Glutamatergic neuron (in vitro differentiated cells): ENCODE results near the gene C10orf53. TPM values are rescaled to one million over a fixed set of nuclear protein-coding genes. Genes with fewer than 3 reads are reported as not detected.

ENCODE experiments used
- DNase-seq: peaks from one replicate; pipeline ENCODE4 v3.0.0; 2022
- H3K27ac Mint-ChIP-seq: one replicate; pipeline ENCODE4 v1.8.0; 2020; ENCODE audit warnings: mild to moderate bottlenecking, mixed read lengths, inconsistent platforms; ENCODE audit not compliant: unreplicated experiment
- H3K27me3 Mint-ChIP-seq: one replicate; pipeline ENCODE4 v1.8.0; 2020; ENCODE audit warnings: mild to moderate bottlenecking, moderate library complexity, mixed read lengths, inconsistent platforms; ENCODE audit not compliant: unreplicated experiment
- H3K36me3 Mint-ChIP-seq: one replicate; pipeline ENCODE4 v1.8.0; 2020; ENCODE audit warnings: mild to moderate bottlenecking, mixed read lengths, inconsistent platforms; ENCODE audit not compliant: unreplicated experiment
- H3K4me1 Mint-ChIP-seq: one replicate; pipeline ENCODE4 v1.8.0; 2020; ENCODE audit warnings: mild to moderate bottlenecking, low read depth, mixed read lengths, inconsistent platforms; ENCODE audit not compliant: unreplicated experiment
- H3K4me3 Mint-ChIP-seq: one replicate; pipeline ENCODE4 v1.8.0; 2020; ENCODE audit warnings: mild to moderate bottlenecking, mixed read lengths, inconsistent platforms; ENCODE audit not compliant: unreplicated experiment
- H3K9me3 Mint-ChIP-seq: one replicate; pipeline ENCODE4 v1.8.0; 2020; ENCODE audit warnings: mild to moderate bottlenecking, moderate library complexity, mixed read lengths, inconsistent platforms; ENCODE audit not compliant: unreplicated experiment
- CTCF ChIP-seq: fragments of 200-600 bp; sonication (generic); IDR thresholded peaks from one replicate; pipeline ENCODE4 v1.5.0; 2021; ENCODE audit not compliant: partially characterized antibody, unreplicated experiment
- long read RNA-seq: library from polyadenylated mRNA; unstranded; transcript quantifications from one replicate; pipeline ENCODE4 v2.0.0, GENCODE V29; 2020; ENCODE audit not compliant: unreplicated experiment
- total RNA-seq: library from RNA; stranded (reverse); fragmentation: NEBNext Ultra II Directional; extraction: Animal tissue kit (Norgen Biotek cat#: 25700); gene quantifications from one replicate; pipeline ENCODE4 v1.2.1, GENCODE V29; 2021; ENCODE audit not compliant: unreplicated experiment

C10orf53 gene
- total RNA-seq = 0.25 TPM
- long read RNA-seq = 0 reads

DNA sequence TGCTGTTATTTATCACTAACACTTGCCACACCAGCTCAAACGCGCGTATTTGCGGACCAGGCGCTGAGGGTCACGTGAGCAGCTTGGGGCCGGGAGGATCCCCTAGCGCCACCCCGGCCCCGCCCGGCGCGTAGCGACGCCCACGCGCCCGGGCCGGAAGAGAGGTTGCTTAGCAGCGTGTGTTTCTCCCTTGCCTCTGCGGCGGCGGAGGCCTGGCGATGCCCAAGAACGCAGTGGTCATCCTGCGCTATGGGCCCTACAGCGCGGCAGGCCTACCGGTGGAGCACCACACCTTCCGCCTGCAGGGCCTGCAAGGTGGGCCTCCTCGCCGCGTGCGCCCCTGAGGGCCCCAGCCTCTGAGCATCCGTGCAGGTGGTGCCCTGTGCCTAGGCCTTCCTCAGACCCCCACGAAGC, at the start of gene C10orf53:
TSS of gene C10orf53 (plus strand) at position 172 of the 414 bp plus-strand sequence. CDS start at position 219, 47 bp downstream.
- no peak within 1 kb of the TSS for H3K27ac Mint-ChIP-seq
- TF ChIP-seq CTCF = no peak
- peak within 1 kb of the TSS; percentile 89 for H3K4me3 Mint-ChIP-seq
- no peaks in the 10 kb centered on the region for H3K36me3 Mint-ChIP-seq
- H3K9me3 Mint-ChIP-seq = peaks cover 2% of the 10 kb centered on the region
- peaks cover 1% of the 10 kb centered on the region for H3K4me1 Mint-ChIP-seq
- DNase-seq = peak; percentile 83
- H3K27me3 Mint-ChIP-seq = peaks cover 8% of the 10 kb centered on the region

DNA sequence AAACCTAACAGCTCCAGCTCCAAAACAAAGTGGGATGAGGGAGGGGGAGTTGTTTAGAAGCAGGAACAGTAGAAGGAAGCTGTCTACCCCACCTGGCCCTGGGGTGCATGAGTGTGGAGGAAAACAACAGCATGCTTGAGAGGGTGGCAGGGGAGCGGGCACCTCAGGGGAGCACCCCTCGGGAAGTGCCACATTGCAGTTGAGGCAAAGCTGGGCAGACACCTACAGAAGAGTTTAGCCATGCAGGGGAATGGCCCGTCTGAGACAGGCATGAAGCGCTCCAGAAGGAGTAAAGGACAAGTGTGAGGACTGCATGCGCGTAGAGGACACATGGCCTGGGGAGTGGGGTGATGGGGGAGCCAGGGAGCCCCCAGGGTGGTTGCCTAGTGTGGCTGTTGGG, 47.5 kb upstream of the C10orf53 start:
- DNase-seq = no peak
- no peak for TF ChIP-seq CTCF
- peaks cover 6% of the 10 kb centered on the region for H3K9me3 Mint-ChIP-seq
- no peak overlapping the region for H3K27ac Mint-ChIP-seq
- H3K4me1 Mint-ChIP-seq = peaks cover 21% of the 10 kb centered on the region
- no peaks in the 10 kb centered on the region for H3K36me3 Mint-ChIP-seq
- peaks cover 6% of the 10 kb centered on the region for H3K27me3 Mint-ChIP-seq
- no peak overlapping the region for H3K4me3 Mint-ChIP-seq

GRCh38 chr10:49632406-49633317, 46.8 kb upstream of the C10orf53 start:
- TF ChIP-seq CTCF = no peak
- Mint-ChIP-seq H3K27ac (peak overlapping the region; percentile 88), H3K4me1 (peaks cover 28% of the 10 kb centered on the region), H3K36me3 (no peaks in the 10 kb centered on the region), H3K27me3 (peaks cover 6% of the 10 kb centered on the region), H3K9me3 (peaks cover 6% of the 10 kb centered on the region), H3K4me3 (no peak overlapping the region)
- DNase-seq = no peak

DNA sequence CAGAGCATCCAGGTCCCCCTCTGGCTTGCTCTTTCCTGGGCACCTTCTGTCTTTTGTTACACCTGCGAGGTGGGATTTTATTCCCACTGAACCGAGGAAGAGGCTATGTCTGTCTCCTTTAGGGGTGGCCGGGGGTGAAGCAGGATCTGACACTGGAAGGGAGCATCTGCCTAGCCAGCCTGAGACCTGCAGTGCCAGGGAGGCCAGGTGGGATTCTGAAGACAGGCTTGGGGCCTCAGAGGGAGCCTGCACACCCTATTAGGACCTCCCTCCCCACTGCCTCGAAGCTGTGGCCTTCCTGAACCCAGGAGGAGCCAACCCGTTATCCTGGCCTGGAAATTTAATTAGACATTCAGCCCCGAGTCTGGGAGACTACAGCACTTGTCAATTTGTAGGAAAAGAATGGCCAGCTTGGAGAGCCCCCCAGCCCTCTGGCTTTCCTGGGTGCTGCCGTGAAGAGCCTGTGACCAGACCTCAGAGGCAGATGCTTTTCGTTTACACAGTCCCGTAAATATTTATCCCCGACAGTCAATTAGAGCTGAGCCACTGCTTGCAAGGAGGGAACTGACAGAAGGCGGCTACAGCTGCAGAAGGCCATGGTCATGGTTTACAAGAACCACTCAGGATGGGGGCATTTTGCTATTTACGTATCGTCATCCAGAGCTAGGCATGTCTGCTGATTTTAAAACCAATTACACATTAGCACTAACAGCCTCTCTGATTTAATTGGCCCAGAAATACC, 46.0 kb upstream of the C10orf53 start:
- Mint-ChIP-seq H3K36me3 (no peaks in the 10 kb centered on the region), H3K27ac (peak overlapping the region; percentile 88), H3K4me3 (peak overlapping the region; percentile 39), H3K9me3 (peaks cover 6% of the 10 kb centered on the region), H3K4me1 (peaks cover 31% of the 10 kb centered on the region), H3K27me3 (peaks cover 4% of the 10 kb centered on the region)
- DNase-seq = peak; percentile 54
- no peak for TF ChIP-seq CTCF
